ENCODE data around the gene SUGCT. TPM values are rescaled to one million over a fixed set of nuclear protein-coding genes. Genes with fewer than 3 reads are reported as not detected.
"Not testable (repeated sequence)": the region's sequence is repeated elsewhere in the genome, so short reads cannot be mapped to it uniquely, and the experiment has no call there.

The SUGCT gene
- total RNA-seq, 1 experiment from 2014 or later: 1.3 TPM

GRCh38 chr7:40197527-40197926, 62.7 kb downstream of the SUGCT start:
- no peak for DNase-seq (ENCODE audit: extremely low read depth, low read depth)

GRCh38 chr7:40199076-40199802, 64.4 kb downstream of the SUGCT start:
- DNase-seq (ENCODE audit: extremely low read depth, low read depth): peak; percentile 4

GRCh38 chr7:40200791-40201190, 66.0 kb downstream of the SUGCT start:
- no peak for DNase-seq (ENCODE audit: extremely low read depth, low read depth)

- DNase-seq (ENCODE audit: extremely low read depth, low read depth): no peak
These were observed 68.0 kb downstream of the SUGCT start for GRCh38 chr7:40202851-40203250.

GRCh38 chr7:40204581-40204980, 69.8 kb downstream of the SUGCT start:
- DNase-seq (ENCODE audit: extremely low read depth, low read depth): no peak

GRCh38 chr7:40205992-40206391, 71.2 kb downstream of the SUGCT start:
- DNase-seq (ENCODE audit: extremely low read depth, low read depth): no peak

GRCh38 chr7:40211276-40212003, 76.6 kb downstream of the SUGCT start:
- peak; percentile 7 for DNase-seq (ENCODE audit: extremely low read depth, low read depth)

- DNase-seq (ENCODE audit: extremely low read depth, low read depth): no peak
These were observed 78.5 kb downstream of the SUGCT start for GRCh38 chr7:40213291-40213690.

GRCh38 chr7:40213856-40214255, 79.1 kb downstream of the SUGCT start:
- DNase-seq (ENCODE audit: extremely low read depth, low read depth): no peak

GRCh38 chr7:40218612-40219011, 83.8 kb downstream of the SUGCT start:
- DNase-seq (ENCODE audit: extremely low read depth, low read depth): not testable (repeated sequence)

GRCh38 chr7:40219917-40220316, 85.1 kb downstream of the SUGCT start:
- no peak for DNase-seq (ENCODE audit: extremely low read depth, low read depth)

- no peak for DNase-seq (ENCODE audit: extremely low read depth, low read depth)
These were observed 85.7 kb downstream of the SUGCT start for GRCh38 chr7:40220421-40220911.

GRCh38 chr7:40221836-40222235, 87.0 kb downstream of the SUGCT start:
- no peak for DNase-seq (ENCODE audit: extremely low read depth, low read depth)

GRCh38 chr7:40223451-40224127, 88.8 kb downstream of the SUGCT start:
- no peak for DNase-seq (ENCODE audit: extremely low read depth, low read depth)

GRCh38 chr7:40230101-40230500, 95.3 kb downstream of the SUGCT start:
- DNase-seq (ENCODE audit: extremely low read depth, low read depth): no peak

GRCh38 chr7:40231796-40232195, 97.0 kb downstream of the SUGCT start:
- DNase-seq (ENCODE audit: extremely low read depth, low read depth): no peak

GRCh38 chr7:40232242-40232893, 97.6 kb downstream of the SUGCT start:
- DNase-seq (ENCODE audit: extremely low read depth, low read depth): peak; percentile 65

- no peak for DNase-seq (ENCODE audit: extremely low read depth, low read depth)
These were observed 99.2 kb downstream of the SUGCT start for GRCh38 chr7:40234046-40234445.

GRCh38 chr7:40234666-40235065, 99.9 kb downstream of the SUGCT start:
- no peak for DNase-seq (ENCODE audit: extremely low read depth, low read depth)

GRCh38 chr7:40237731-40238130, 102.9 kb downstream of the SUGCT start:
- DNase-seq (ENCODE audit: extremely low read depth, low read depth): no peak

- DNase-seq (ENCODE audit: extremely low read depth, low read depth): no peak
These were observed 105.0 kb downstream of the SUGCT start for GRCh38 chr7:40239755-40240303.
